Measurements from ENCODE around the gene MRGPRF. TPM values are rescaled to one million over a fixed set of nuclear protein-coding genes. Genes with fewer than 3 reads are reported as not detected.

Gene MRGPRF
- total RNA-seq, 1 donor from 2014 or later: 2.9 TPM

GRCh38 chr11:69039501-69039900 is 26.5 kb upstream of the MRGPRF start:
- no peak for DNase-seq (ENCODE audit: low read depth)
- H3K4me3 ChIP-seq (ENCODE audit: low read depth, low read length): no peak overlapping the region
- TF ChIP-seq CTCF (conservative IDR thresholded peaks at IDR 0.05; ENCODE audit: low read depth, low read length): no peak

DNA sequence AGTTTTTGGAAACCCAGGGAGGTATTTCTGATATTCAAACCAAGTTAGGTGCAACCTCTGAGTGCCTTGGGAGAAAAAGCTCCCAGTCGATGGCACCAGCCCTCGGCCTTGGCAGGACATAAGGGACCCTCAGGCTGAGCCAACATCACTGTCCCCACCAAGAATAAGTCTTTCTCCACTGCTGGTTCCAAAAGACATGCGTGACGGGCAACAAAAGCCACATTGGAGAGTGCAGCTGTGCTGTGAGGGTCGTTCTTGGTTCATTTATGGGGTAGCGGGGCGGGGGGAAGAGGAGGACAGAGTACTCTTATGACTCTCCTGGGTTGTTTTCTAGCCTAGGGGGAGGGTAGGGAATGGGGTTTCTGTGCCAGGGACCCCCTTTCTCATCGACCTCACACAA is 24.5 kb upstream of the MRGPRF start:
- TF ChIP-seq CTCF (conservative IDR thresholded peaks at IDR 0.05; ENCODE audit: low read depth, low read length): no peak
- no peak for DNase-seq (ENCODE audit: low read depth)
- no peak overlapping the region for H3K4me3 ChIP-seq (ENCODE audit: low read depth, low read length)

DNA sequence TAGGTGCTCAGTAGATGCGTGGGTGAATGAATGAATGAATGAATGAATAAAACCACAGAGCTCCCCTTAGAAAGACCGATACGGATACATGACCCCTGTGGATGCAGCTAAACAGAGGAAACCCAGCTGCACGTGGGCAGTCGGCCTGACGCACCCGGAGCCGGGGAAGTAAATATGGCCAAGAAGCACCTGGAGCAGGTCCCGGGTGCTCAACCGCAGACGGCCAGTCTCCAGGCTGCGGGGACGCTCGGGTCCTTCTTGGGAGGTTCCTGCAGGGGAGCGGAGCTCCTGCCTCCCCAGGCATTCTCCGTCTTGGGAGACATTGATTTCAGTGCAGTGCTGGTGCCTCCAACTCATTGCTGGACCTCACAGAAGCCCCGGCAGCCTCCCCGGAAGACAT is 24.0 kb upstream of the MRGPRF start:
- no peak for DNase-seq (ENCODE audit: low read depth)
- no peak overlapping the region for H3K4me3 ChIP-seq (ENCODE audit: low read depth, low read length)
- TF ChIP-seq CTCF (conservative IDR thresholded peaks at IDR 0.05; ENCODE audit: low read depth, low read length): no peak

DNA sequence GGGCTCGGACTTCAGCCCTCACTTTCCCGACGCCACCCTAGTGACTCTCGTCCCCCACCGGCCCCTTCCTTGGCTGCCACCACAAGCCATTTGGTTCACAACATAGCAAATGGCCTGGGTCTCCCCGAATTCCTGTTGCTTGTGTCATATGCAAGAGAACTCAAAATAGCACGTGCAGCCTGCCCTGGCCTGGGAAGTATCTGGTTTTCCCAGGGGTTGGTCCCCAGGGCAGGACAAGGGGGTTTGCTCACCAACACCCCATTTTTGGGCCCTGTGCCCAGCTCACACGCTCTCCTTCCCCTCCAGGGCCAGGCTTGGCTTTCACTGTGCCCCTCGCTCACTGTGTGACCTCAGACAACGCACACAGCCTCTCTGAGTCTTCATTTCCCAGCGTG is 22.9 kb upstream of the MRGPRF start:
- DNase-seq (ENCODE audit: low read depth): no peak
- TF ChIP-seq CTCF (conservative IDR thresholded peaks at IDR 0.05; ENCODE audit: low read depth, low read length): no peak
- H3K4me3 ChIP-seq (ENCODE audit: low read depth, low read length): no peak overlapping the region

DNA sequence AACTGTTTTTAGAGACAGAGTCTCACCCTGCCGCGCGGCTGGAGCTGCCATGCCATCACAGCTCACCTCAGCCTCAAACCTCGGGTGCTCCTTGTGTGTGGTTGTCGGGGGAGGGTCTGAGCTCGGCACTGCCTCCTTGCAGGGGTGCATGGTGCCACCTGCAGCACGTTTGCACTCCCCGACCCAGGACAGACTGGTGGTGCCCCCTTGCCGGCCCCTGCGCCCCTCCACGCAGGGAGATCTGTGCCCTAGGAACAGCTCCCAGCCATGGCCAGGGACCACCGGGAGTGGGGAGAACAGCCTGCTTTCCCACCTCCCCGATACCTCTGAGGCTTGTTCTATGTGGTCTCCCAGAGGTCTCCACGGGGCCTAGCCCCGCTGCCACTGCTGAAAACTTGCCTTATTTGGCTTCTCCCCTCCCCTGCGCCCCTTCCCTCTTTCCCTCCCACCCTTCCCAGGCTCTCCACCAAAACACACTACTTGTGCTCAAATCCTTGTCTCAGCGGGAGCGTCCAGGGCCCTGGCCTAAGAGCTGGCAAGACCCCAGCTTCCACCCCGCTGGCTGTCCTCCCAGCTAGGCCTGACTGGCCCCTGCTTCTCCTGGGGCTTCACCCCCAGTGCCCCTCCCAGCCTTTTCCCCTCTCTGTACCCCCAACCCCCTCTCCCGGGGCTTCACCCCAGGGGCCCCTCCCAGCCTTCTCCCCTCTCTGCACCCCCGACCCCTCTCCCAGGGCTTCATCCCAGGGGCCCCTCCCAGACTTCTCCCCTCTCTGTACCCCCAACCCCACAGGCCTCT is 22.3 kb upstream of the MRGPRF start:
- no peak for TF ChIP-seq CTCF (conservative IDR thresholded peaks at IDR 0.05; ENCODE audit: low read depth, low read length)
- DNase-seq (ENCODE audit: low read depth): no peak
- no peak overlapping the region for H3K4me3 ChIP-seq (ENCODE audit: low read depth, low read length)

GRCh38 chr11:69034123-69034867 is 21.2 kb upstream of the MRGPRF start:
- no peak for DNase-seq (ENCODE audit: low read depth)
- no peak overlapping the region for H3K4me3 ChIP-seq (ENCODE audit: low read depth, low read length)
- no peak for TF ChIP-seq CTCF (conservative IDR thresholded peaks at IDR 0.05; ENCODE audit: low read depth, low read length)

Measured in epithelial cell of proximal tubule (primary cell).